Measurements from ENCODE around the gene KLHDC7B.

Gene KLHDC7B

DNA sequence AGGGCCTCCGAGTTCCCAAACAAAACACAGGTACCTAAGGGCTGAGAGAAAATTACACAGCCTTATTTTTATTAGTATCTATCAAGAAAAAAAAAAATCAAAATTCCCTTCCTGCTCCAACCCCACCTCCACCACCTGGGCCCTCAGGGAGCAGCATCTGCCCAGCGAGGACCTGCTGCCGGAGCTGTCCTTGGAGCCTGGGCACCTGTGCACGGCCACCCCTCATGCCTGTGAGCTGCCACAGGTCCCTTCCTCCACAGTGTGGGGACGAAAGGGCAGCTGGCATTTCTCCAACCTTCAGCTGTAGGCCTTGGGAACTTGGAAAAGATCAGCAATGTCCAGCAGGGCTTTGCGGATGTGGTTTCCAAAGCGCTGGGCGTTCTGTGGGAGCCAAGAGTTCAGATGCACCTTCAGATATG, 23.4 kb downstream of the KLHDC7B start:
- Histone ChIP-seq H3K36me3 (ENCODE audit: insufficient read depth, low read length) (no peaks in the 10 kb centered on the region; the same call in 1 of the 2 replicates), H3K9ac (ENCODE audit: insufficient read length) (no peak overlapping the region), H3K27ac (no peak overlapping the region), H3K4me3 (no peak overlapping the region), H3K9me3 (ENCODE audit: low read depth, low read length) (no peaks in the 10 kb centered on the region)
- no peak for DNase-seq (ENCODE audit: low read depth, low spot score)
- TF ChIP-seq POLR2AphosphoS5 (IDR thresholded peaks at IDR 0.05; ENCODE audit: borderline replicate concordance, low read depth, low read length): no peak
- no peak for TF ChIP-seq EZH2 (IDR thresholded peaks at IDR 0.05)
- no peak for TF ChIP-seq FOXP2 (optimal IDR thresholded peaks at IDR 0.05; ENCODE audit: control extremely low read depth, extremely low read length, insufficient read depth)

GRCh38 chr22:50569896-50570535, 24.3 kb downstream of the KLHDC7B start:
- no peak overlapping the region for H3K9ac ChIP-seq (ENCODE audit: insufficient read length)
- DNase-seq (ENCODE audit: low read depth, low spot score): no peak
- H3K9me3 ChIP-seq (ENCODE audit: low read depth, low read length): no peaks in the 10 kb centered on the region
- TF ChIP-seq FOXP2 (optimal IDR thresholded peaks at IDR 0.05; ENCODE audit: control extremely low read depth, extremely low read length, insufficient read depth) (no peak), POLR2AphosphoS5 (IDR thresholded peaks at IDR 0.05; ENCODE audit: borderline replicate concordance, low read depth, low read length) (no peak), EZH2 (IDR thresholded peaks at IDR 0.05) (no peak)
- no peak overlapping the region for H3K4me3 ChIP-seq
- no peaks in the 10 kb centered on the region; the same call in 1 of the 2 replicates for H3K36me3 ChIP-seq (ENCODE audit: insufficient read depth, low read length)
- no peak overlapping the region for H3K27ac ChIP-seq

- Histone ChIP-seq H3K9ac (ENCODE audit: insufficient read length) (no peak overlapping the region), H3K27ac (no peak overlapping the region), H3K9me3 (ENCODE audit: low read depth, low read length) (no peaks in the 10 kb centered on the region), H3K4me3 (no peak overlapping the region), H3K36me3 (ENCODE audit: insufficient read depth, low read length) (no peaks in the 10 kb centered on the region; the same call in 1 of the 2 replicates)
- TF ChIP-seq FOXP2 (optimal IDR thresholded peaks at IDR 0.05; ENCODE audit: control extremely low read depth, extremely low read length, insufficient read depth) (no peak), EZH2 (IDR thresholded peaks at IDR 0.05) (no peak), POLR2AphosphoS5 (IDR thresholded peaks at IDR 0.05; ENCODE audit: borderline replicate concordance, low read depth, low read length) (no peak)
- DNase-seq (ENCODE audit: low read depth, low spot score): no peak
Observed at GRCh38 chr22:50570861-50571260, 25.2 kb downstream of the KLHDC7B start.

GRCh38 chr22:50571264-50572175, 25.8 kb downstream of the KLHDC7B start:
- H3K9me3 ChIP-seq (ENCODE audit: low read depth, low read length): no peaks in the 10 kb centered on the region
- TF ChIP-seq POLR2AphosphoS5 (IDR thresholded peaks at IDR 0.05; ENCODE audit: borderline replicate concordance, low read depth, low read length) (no peak), FOXP2 (optimal IDR thresholded peaks at IDR 0.05; ENCODE audit: control extremely low read depth, extremely low read length, insufficient read depth) (no peak), EZH2 (IDR thresholded peaks at IDR 0.05) (no peak)
- H3K36me3 ChIP-seq (ENCODE audit: insufficient read depth, low read length): no peaks in the 10 kb centered on the region; the same call in 1 of the 2 replicates
- H3K4me3 ChIP-seq: no peak overlapping the region
- H3K27ac ChIP-seq: no peak overlapping the region
- H3K9ac ChIP-seq (ENCODE audit: insufficient read length): no peak overlapping the region
- no peak for DNase-seq (ENCODE audit: low read depth, low spot score)

DNA sequence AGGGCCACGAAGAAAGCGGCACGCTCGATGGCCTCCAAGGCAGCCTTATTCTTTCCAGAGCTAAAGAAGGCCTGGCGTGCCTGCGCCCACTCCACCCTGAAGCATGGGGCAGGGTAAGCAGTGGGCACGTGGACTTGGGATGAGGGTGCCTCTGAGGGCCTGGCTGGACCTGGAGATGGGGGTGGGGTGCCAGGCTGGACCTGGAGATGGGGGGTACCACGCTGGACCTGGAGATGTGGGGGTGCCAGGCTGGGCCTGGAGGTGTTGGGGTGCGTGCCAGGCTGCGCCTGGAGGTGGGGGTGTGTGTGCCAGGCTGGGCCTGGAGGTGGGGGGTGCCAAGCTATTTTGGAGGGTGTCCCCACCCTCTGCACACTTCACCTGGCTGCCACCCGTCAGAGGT, 27.3 kb downstream of the KLHDC7B start:
- DNase-seq (ENCODE audit: low read depth, low spot score): no peak
- Histone ChIP-seq H3K9me3 (ENCODE audit: low read depth, low read length) (no peaks in the 10 kb centered on the region), H3K9ac (ENCODE audit: insufficient read length) (no peak overlapping the region), H3K4me3 (no peak overlapping the region), H3K36me3 (ENCODE audit: insufficient read depth, low read length) (no peaks in the 10 kb centered on the region; the same call in 1 of the 2 replicates), H3K27ac (no peak overlapping the region)
- no peak for TF ChIP-seq FOXP2 (optimal IDR thresholded peaks at IDR 0.05; ENCODE audit: control extremely low read depth, extremely low read length, insufficient read depth)
- no peak for TF ChIP-seq EZH2 (IDR thresholded peaks at IDR 0.05)
- TF ChIP-seq POLR2AphosphoS5 (IDR thresholded peaks at IDR 0.05; ENCODE audit: borderline replicate concordance, low read depth, low read length): no peak

GRCh38 chr22:50573491-50574382, 28.0 kb downstream of the KLHDC7B start:
- Histone ChIP-seq H3K36me3 (ENCODE audit: insufficient read depth, low read length) (no peaks in the 10 kb centered on the region; the same call in 1 of the 2 replicates), H3K9me3 (ENCODE audit: low read depth, low read length) (no peaks in the 10 kb centered on the region), H3K4me3 (no peak overlapping the region), H3K9ac (ENCODE audit: insufficient read length) (no peak overlapping the region), H3K27ac (no peak overlapping the region)
- no peak for DNase-seq (ENCODE audit: low read depth, low spot score)
- TF ChIP-seq EZH2 (IDR thresholded peaks at IDR 0.05): no peak
- TF ChIP-seq FOXP2 (optimal IDR thresholded peaks at IDR 0.05; ENCODE audit: control extremely low read depth, extremely low read length, insufficient read depth): no peak
- no peak for TF ChIP-seq POLR2AphosphoS5 (IDR thresholded peaks at IDR 0.05; ENCODE audit: borderline replicate concordance, low read depth, low read length)

DNA sequence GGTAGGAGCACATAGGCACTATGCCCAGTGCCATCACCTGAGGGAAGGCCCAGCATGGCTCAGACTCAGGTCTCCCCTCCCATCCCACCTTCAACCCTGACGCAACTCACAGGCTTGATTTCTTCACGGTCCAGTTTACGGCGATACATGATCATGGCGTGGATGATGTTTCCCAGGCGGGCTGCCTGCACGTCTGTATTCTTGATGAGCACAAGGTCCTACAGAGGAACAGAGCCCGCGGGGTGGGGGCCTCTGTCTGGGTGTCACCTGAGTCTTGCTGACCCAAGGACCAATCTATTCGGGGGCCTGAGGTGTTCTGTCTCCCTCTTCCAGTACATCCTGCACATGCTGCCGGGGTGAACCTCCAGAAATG, 28.7 kb downstream of the KLHDC7B start:
- Histone ChIP-seq H3K27ac (no peak overlapping the region), H3K36me3 (ENCODE audit: insufficient read depth, low read length) (no peaks in the 10 kb centered on the region; the same call in 1 of the 2 replicates)
- TF ChIP-seq POLR2AphosphoS5 (IDR thresholded peaks at IDR 0.05; ENCODE audit: borderline replicate concordance, low read depth, low read length) (no peak), EZH2 (IDR thresholded peaks at IDR 0.05) (no peak), FOXP2 (optimal IDR thresholded peaks at IDR 0.05; ENCODE audit: control extremely low read depth, extremely low read length, insufficient read depth) (no peak)

More for the DNA sequence above, 28.7 kb downstream of the KLHDC7B start:
- H3K9me3 ChIP-seq (ENCODE audit: low read depth, low read length): no peaks in the 10 kb centered on the region
- H3K4me3 ChIP-seq: no peak overlapping the region
- no peak overlapping the region for H3K9ac ChIP-seq (ENCODE audit: insufficient read length)
- DNase-seq (ENCODE audit: low read depth, low spot score): no peak
